ENCODE results near the gene THAP11. TPM values are rescaled to one million over a fixed set of nuclear protein-coding genes. Genes with fewer than 3 reads are reported as not detected.
A peak's percentile ranks its signal among the peaks of the same experiment; 100 is the strongest.

Gene THAP11
- total and polyA plus RNA-seq, 2 of the 13 experiments (the other 11 are each of a cell fraction or from before 2014, with no cell fraction given), result 44.2 to 53.4 TPM

- TF ChIP-seq HMGXB3 (CRISPR knock-in tag; IDR thresholded peaks at IDR 0.05; ENCODE audit: borderline replicate concordance), result peak; percentile 52; the same call in 1 of the 2 replicates
- TF ChIP-seq ZNF567 (CRISPR knock-in tag; IDR thresholded peaks at IDR 0.05; ENCODE audit: borderline replicate concordance), result peak; percentile 76
- no peak for TF ChIP-seq ZNF205 (CRISPR knock-in tag; IDR thresholded peaks at IDR 0.05)
- TF ChIP-seq U2AF1 (optimal IDR thresholded peaks at IDR 0.05; ENCODE audit: low read depth, low read length), result peak; percentile 65
- TF ChIP-seq ZNF800 (CRISPR knock-in tag; IDR thresholded peaks at IDR 0.05), result no peak
- no peak; the same call in 1 of the 2 replicates for TF ChIP-seq ZNF891 (CRISPR knock-in tag; IDR thresholded peaks at IDR 0.05)
- no peak for TF ChIP-seq ZNF10 (CRISPR knock-in tag; IDR thresholded peaks at IDR 0.05; ENCODE audit: borderline replicate concordance, low read depth)
- TF ChIP-seq RBM39 (IDR thresholded peaks at IDR 0.05; ENCODE audit: low read depth, low read length, poor library complexity, severe bottlenecking), result peak; percentile 56
- peak; percentile 80 for TF ChIP-seq ZGPAT (CRISPR knock-in tag; IDR thresholded peaks at IDR 0.05)
- peak; percentile 38; the same call in 1 of the 2 replicates for TF ChIP-seq NCOR1 (IDR thresholded peaks at IDR 0.05; ENCODE audit: borderline replicate concordance, low read length)
- TF ChIP-seq POLR2AphosphoS5 (IDR thresholded peaks at IDR 0.05; ENCODE audit: low read depth, low read length), result peak; percentile 88
- TF ChIP-seq ZNF292 (CRISPR knock-in tag; IDR thresholded peaks at IDR 0.05; ENCODE audit: borderline replicate concordance, low read depth), result no peak
- TF ChIP-seq FIP1L1 (IDR thresholded peaks at IDR 0.05; ENCODE audit: borderline replicate concordance, insufficient read depth, low read depth, low read length), result no peak
- peak; percentile 84 to 94; a peak in 3 of 4 replicates for TF ChIP-seq POLR2A (IDR thresholded peaks at IDR 0.05; ENCODE audit: insufficient read depth in 1 of 2, low read depth in 2 of 2, low read length in 2 of 2)
- TF ChIP-seq ZNF563 (CRISPR knock-in tag; IDR thresholded peaks at IDR 0.05), result peak; percentile 73; the same call in 1 of the 2 replicates
- TF ChIP-seq ZSCAN29 (CRISPR knock-in tag; conservative IDR thresholded peaks at IDR 0.05), result no peak
- no peak for TF ChIP-seq CCDC6 (CRISPR knock-in tag; IDR thresholded peaks at IDR 0.05)
- no peak; the same call in 1 of the 2 replicates for TF ChIP-seq NFKBIZ (CRISPR knock-in tag; IDR thresholded peaks at IDR 0.05)
- no peak for TF ChIP-seq FOXA1 (IDR thresholded peaks at IDR 0.05)
- TF ChIP-seq FOXA1 (CRISPR knock-in tag; IDR thresholded peaks at IDR 0.05), result 0 out of 2 replicates have a peak, but pooled peaks have one; percentile 5
- TF ChIP-seq TBP (CRISPR knock-in tag; IDR thresholded peaks at IDR 0.05), result peak; percentile 89
- TF ChIP-seq SAP130 (CRISPR knock-in tag; IDR thresholded peaks at IDR 0.05; ENCODE audit: low read depth), result peak; percentile 98; the same call in 1 of the 2 replicates
- peak; percentile 99 for TF ChIP-seq MXI1 (IDR thresholded peaks at IDR 0.05; ENCODE audit: borderline replicate concordance, low read depth, low read length)
- peak; percentile 23; the same call in 1 of the 2 replicates for TF ChIP-seq ZNF564 (CRISPR knock-in tag; IDR thresholded peaks at IDR 0.05)
These were observed 35.5 kb upstream of the THAP11 start, which contains the start of the genes RANBP10 and TSNAXIP1 (continued) for GRCh38 chr16:67806428-67807147.

Data from HepG2 (cell line).